HG03039 (cell line): ENCODE results near the gene C1QTNF5.
"Not testable (repeated sequence)": the region's sequence is repeated elsewhere in the genome, so short reads cannot be mapped to it uniquely, and the experiment has no call there.

Source experiments
- ATAC-seq: cut with Tn5 transposase; IDR thresholded peaks from one replicate; pipeline ENCODE4 v1.9.1; 2021; ENCODE audit warnings: mild to moderate bottlenecking, moderate library complexity; ENCODE audit not compliant: unreplicated experiment

The C1QTNF5 gene, protein sequence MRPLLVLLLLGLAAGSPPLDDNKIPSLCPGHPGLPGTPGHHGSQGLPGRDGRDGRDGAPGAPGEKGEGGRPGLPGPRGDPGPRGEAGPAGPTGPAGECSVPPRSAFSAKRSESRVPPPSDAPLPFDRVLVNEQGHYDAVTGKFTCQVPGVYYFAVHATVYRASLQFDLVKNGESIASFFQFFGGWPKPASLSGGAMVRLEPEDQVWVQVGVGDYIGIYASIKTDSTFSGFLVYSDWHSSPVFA

DNA sequence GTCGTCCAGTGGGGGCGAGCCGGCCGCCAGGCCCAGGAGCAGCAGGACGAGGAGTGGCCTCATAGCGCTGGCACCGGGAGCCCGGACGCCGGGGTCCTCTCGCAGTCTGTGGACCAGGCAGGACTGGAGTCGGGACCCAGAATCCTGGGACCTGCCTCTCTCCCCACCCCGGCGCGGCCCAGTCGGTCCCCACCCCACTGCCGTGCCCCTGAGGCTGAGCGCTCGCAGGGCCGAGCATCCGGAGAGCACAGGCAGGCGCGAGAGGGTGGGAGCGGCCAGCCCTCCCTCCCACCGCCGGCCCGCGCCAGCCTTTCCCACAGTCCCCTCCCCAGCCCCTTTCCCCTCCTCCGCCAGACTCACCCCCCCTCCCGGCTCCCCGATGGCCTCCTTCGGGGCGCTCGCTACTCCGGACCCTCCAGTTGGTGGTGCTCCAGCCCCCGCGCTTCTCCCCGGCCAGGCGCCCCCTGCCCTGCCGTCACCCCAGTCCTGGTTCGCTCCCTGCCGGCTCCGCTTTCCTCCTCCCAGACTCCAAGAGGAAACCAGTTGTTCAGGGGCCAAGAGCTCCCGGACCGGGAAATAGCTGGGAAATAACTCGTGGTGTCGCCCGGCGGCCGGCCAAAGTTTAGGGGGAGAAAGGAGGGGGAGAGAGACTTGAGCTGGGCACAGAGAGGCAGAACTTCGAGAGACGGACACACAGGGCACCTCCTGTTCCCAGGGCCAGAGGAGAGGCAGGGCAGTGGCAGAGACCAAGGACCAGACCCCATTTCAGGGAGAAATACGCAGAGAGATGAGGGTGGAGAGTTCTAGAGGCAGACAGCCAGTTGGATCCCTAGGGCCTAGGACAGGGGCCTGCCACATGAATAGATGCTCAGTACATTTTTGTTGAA lies at the start of gene C1QTNF5:
TSS of gene C1QTNF5 (minus strand) at position 549 of the 887 bp plus-strand sequence. CDS start at position 63, 486 bp downstream.
- ATAC-seq: no peak

DNA sequence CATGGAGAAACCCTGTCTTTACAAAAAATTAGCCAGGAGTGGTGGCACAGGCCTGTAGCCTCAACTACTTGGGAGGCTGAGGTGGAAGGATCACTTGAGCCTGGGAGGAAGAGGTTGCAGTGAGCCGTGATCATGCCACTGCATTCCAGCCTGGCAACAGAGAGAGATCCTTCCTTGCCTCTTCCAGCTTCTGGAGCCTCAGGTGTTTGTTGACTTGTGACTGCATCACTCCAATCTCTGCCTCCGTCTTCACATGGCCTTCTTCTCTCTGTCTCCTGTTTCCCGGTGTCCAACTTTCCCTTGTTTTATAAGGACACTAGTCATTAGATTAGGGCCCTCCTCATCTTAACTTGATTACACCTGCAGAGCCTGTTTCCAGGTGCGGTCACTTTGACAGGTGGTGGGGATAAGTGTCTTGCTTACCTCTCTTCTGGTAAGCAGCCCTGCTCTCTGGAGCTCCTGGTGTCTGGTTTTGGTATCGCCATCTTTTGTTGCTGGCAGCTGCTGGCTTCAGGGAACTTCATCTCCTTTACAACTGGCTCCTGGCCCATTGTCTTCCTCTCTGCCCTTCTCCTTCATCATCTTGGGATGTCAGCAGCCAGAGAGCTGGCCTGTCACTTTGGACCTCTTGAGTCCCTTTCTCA lies 49.0 kb upstream of the C1QTNF5 start:
- ATAC-seq: no peak

GRCh38 chr11:119388103-119388502 lies 47.4 kb upstream of the C1QTNF5 start:
- ATAC-seq: no peak

DNA sequence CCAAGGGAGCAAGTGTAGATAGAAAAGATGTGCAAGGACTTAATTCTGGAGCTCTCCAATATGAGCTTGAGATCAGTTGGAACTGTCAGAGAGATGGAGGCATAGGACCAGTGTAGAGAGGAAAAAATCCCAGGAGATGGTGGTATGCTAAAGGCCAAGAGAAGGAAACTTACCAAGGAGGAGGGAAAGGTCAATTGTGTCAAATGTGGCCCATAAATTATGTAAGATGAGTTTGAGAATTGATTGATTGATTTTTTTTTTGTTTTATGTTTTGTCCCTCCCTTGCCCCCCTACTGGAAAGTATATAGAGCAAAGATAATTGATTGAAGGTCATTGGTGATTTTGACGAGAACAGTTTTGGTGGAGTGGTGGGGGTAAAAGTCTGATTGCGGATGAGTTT lies 43.6 kb upstream of the C1QTNF5 start:
- no peak for ATAC-seq

GRCh38 chr11:119382513-119382912 lies 41.8 kb upstream of the C1QTNF5 start:
- not testable (repeated sequence) for ATAC-seq

- ATAC-seq: no peak
These were observed 41.4 kb upstream of the C1QTNF5 start for GRCh38 chr11:119382101-119382500.

- ATAC-seq: peak; percentile 97
These were observed 40.7 kb upstream of the C1QTNF5 start, which contains the start of gene USP2 for GRCh38 chr11:119381181-119381988. TSS of gene USP2 (minus strand) at chr11:119381690. CDS start at chr11:119373480, 8,210 bp downstream.

DNA sequence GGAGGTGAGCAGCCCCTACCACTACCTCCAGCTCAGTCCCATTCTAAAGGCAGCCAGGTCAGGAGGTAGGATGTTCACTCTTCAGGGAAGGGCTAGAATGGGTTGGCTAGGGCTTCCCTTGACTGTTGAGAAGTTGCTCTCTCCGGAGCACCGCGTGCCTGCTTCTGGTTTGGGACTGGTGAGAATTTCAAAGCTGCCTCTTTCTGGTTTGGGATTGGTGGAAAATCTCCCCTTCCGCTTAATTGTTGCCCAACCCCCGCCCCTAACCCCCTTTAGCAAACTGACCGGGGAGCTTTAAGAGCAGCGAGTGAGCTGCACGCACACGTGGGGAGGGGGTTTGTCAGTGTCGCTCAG lies 40.1 kb upstream of the C1QTNF5 start:
- no peak for ATAC-seq

DNA sequence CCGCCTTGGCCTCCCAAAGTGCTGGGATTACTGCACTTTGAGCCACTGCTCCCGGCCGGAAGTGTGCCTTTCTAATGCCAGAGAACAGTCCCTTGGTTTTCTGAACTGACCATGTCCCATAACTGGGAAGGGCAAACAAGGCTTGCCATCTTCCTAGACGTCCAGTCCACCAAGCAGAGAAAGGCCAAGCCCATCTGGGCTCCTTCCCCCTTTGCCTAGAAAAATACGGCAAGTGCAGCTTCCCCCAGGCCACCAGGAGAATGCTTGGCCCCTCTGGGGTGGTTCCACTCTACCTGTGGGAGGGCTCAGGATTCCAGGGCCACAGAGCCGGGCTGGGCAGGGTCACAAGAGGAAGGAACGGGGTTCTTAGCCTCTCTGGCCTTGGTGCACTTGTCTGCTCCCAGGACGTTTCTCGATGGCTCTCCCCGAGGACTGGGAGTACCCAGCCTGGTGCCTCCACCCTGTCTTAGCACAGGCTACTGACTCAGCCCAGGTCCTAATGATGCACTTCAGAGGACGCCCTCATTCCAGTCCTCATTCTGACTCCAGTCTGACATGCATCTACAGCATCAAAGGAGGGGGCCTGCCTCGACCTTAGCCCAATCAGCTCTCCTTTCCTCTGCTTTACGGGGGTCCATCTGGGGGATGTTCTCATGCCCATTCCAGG lies 39.6 kb upstream of the C1QTNF5 start:
- no peak for ATAC-seq

DNA sequence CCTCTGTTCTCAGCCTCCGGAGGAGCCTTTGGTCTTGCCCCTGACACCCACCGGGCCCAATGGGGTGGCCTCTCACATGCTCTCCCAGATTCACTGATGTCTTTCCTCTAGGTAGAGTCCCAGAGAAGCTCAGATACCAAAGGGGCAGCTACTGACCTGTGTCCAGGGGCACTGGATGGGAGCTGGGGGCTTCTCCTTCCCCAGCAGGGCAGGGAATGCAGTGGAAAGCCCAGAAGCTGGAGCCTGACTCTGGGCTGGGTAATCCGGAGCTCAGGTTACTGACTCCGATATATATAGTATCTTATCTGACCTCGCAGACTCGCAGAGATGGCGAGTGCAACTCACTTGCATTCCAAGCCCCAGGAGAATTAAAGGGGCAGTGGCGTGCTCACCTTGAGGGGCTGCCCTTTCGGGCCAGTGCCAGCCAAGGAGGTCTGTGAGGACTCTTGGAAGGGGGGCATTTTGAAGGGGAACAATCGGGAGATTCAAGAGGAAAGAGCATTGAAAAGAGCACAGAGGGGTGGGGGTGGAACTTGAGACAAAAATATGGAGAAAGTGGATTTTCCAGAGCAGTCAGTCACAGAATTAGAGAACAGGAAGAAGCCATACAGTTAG lies 38.3 kb upstream of the C1QTNF5 start:
- no peak for ATAC-seq

- ATAC-seq: no peak
These were observed 37.4 kb upstream of the C1QTNF5 start for GRCh38 chr11:119377961-119378667.

- no peak for ATAC-seq
These were observed 36.6 kb upstream of the C1QTNF5 start for GRCh38 chr11:119377112-119377901.

- ATAC-seq: no peak
These were observed 35.6 kb upstream of the C1QTNF5 start for GRCh38 chr11:119376197-119376847.

- no peak for ATAC-seq
These were observed 34.9 kb upstream of the C1QTNF5 start for GRCh38 chr11:119375337-119376196.

GRCh38 chr11:119374632-119375336 lies 34.1 kb upstream of the C1QTNF5 start:
- ATAC-seq: no peak

- no peak for ATAC-seq
These were observed 33.4 kb upstream of the C1QTNF5 start for GRCh38 chr11:119373921-119374631.
